Ovary (tissue), 9 donors: ENCODE measurements around the gene PCDHB2. TPM values are rescaled to one million over a fixed set of nuclear protein-coding genes. Genes with fewer than 3 reads are reported as not detected.
"Not testable (repeated sequence)": the region's sequence is repeated elsewhere in the genome, so short reads cannot be mapped to it uniquely, and the experiment has no call there.

ENCODE experiments used
- DNase-seq, 5 donors: peaks; one replicate each; pipeline ENCODE4 v3.0.0-alpha.2; 2019 to 2020
- H3K27ac ChIP-seq, 2 donors: fragments of 200-600 bp; one replicate each; pipeline versions ENCODE4 v1.5.1 to v1.8.0; 2019 to 2022
- H3K27me3 ChIP-seq: fragments of 200-600 bp; one replicate; pipeline ENCODE4 v1.8.0; 2022
- H3K36me3 ChIP-seq: fragments of 200-600 bp; sonication (generic); one replicate; pipeline ENCODE4 v1.5.1; 2019
- H3K4me1 ChIP-seq: one replicate; pipeline ENCODE4 v1.8.1; 2013; ENCODE audit warnings: mild to moderate bottlenecking, moderate library complexity; ENCODE audit not compliant: insufficient read depth
- H3K4me3 ChIP-seq: fragments of 200-600 bp; sonication (generic); one replicate; pipeline ENCODE4 v1.5.1; 2017
- H3K9me3 ChIP-seq, 2 donors: fragments of 200-600 bp in 1 of 2; sonication (generic) in 1 of 2; one replicate each; pipeline versions ENCODE4 v1.5.1 to v1.8.1; 2013 to 2019; ENCODE audit warnings: mild to moderate bottlenecking in 1 of 2, moderate library complexity in 1 of 2
- CTCF ChIP-seq, 3 donors: fragments of 450-650 bp in 2 of 3; fragments of 200-600 bp in 1 of 3; IDR thresholded peaks; one replicate each; pipeline versions ENCODE4 v1.5.1 to v1.8.0; 2016 to 2022; ENCODE audit warnings: antibody characterized with exemption in 3 of 3, mild to moderate bottlenecking in 1 of 3
- EP300 ChIP-seq: sonication (generic); formaldehyde crosslinking; IDR thresholded peaks from one replicate; pipeline ENCODE4 v1.6.1; 2017; ENCODE audit warnings: antibody characterized with exemption
- POLR2A ChIP-seq: fragments of 450-650 bp; IDR thresholded peaks from one replicate; pipeline ENCODE4 v1.6.1; 2017; ENCODE audit warnings: antibody characterized with exemption, mild to moderate bottlenecking, moderate library complexity
- WGBS, 3 donors: extraction: QIAGEN DNeasy Blood & Tissue Kit in 1 of 3; methylation state at CpG; one replicate each; pipeline versions ENCODE4 v1.1.5 to v1.1.7; 2013 to 2017; 5-methylcytosine and 5-hydroxymethylcytosine counted together
- intact Hi-C, 4 donors: fragments of 100-400 bp; cut with DNase I; formaldehyde crosslinking; loops; one replicate each; pipeline versions ENCODE4 v1.11.0 to v1.15.1; 2022 to 2023
- polyA plus RNA-seq, 2 donors: library from polyadenylated mRNA; stranded (reverse); fragments of 200-250 nt in 1 of 2; fragments of 350-450 nt in 1 of 2; fragmentation: Illumina TruSeq in 1 of 2; extraction: RNeasy Lipid Tissue Mini Kit (QIAGEN cat#74804) in 1 of 2; gene quantifications; one replicate each; pipeline ENCODE4 v1.2.3, GENCODE V29; 2013 to 2014
- total RNA-seq, 7 donors: library from RNA; depleted of rRNA in 2 of 7; stranded (reverse); fragments of >200 nt in 2 of 7; fragmentation: NEBNext Ultra II Directional in 3 of 7; extraction: Animal tissue kit (Norgen Biotek cat#: 25700) in 3 of 7; gene quantifications; one replicate each; pipeline versions ENCODE4 v1.1.0 to v1.2.4, GENCODE V29; 2016 to 2023
- donor health status: DM: no; HTN: no; CAD: no; lungs with moderate emphysema.
- donor health status: DM: no; HTN: no; CAD: no.
- donor health status: Bipolar disorder and iron deficiency.
- donor health status: DM: yes; HTN: yes; CAD: no.
- donor health status: DM: no; HTN: no; CAD: no.
- donor health status: DM: yes; HTN: yes; CAD: no.

The PCDHB2 gene
- total and polyA plus RNA-seq, 9 donors: 1.7 to 4.0 (median 3.3) TPM

DNA sequence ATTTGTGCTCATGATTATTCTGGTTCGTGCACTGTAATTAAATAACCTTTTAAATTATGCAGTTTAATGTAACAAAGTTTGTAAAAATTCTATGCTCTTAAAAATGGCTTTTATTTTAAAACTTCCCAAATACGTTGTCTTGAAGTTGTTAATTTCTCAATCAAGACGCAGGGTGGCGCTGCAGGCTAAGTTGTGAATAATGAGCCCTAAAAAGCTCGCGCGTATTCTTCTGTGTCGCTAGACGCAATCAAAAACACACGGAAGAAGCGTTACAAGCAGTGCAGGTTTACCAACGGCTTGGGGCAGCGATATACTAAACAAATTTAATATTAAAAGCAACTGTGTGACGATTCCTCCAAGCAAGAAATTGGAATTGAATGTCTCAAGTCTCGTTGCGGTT lies 27.1 kb downstream of the PCDHB2 start, which contains the start of gene PCDHB4:
TSS of gene PCDHB4 (plus strand) at position 256 of the 400 bp plus-strand sequence. CDS start 181 bp downstream, outside the sequence.
- Histone ChIP-seq H3K27me3 (no peaks in the 10 kb centered on the region), H3K27ac (peak within 1 kb of the TSS in 1 of 2 donors; percentile 42), H3K36me3 (no peaks in the 10 kb centered on the region), H3K9me3 (peaks cover 0 to 13% of the 10 kb centered on the region in 2 donors), H3K4me3 (peak within 1 kb of the TSS; percentile 18), H3K4me1 (no peaks in the 10 kb centered on the region)
- DNase-seq: peak; percentile 47 to 65 (median 58)
- TF ChIP-seq POLR2A (no peak), CTCF (IDR thresholded peaks at IDR 0.05) (peak in 2 of 3 donors; percentile 21 to 47)
- WGBS, 3 donors: 10 to 21% (median 17%) methylated on average over 16 of the region's 16 CpGs
- intact Hi-C loops: no loop called here

GRCh38 chr5:141121985-141122384 lies 27.6 kb downstream of the PCDHB2 start:
- H3K36me3 ChIP-seq: no peaks in the 10 kb centered on the region
- no peak for DNase-seq
- intact Hi-C loops: no loop called here
- WGBS, 3 donors: 22 to 46% (median 44%) methylated on average over 12 of the region's 12 CpGs
- TF ChIP-seq EP300 (no peak), CTCF (IDR thresholded peaks at IDR 0.05) (no peak), POLR2A (no peak)
- H3K27ac ChIP-seq: peak overlapping the region in 1 of 2 donors; percentile 42
- H3K9me3 ChIP-seq: peaks cover 0 to 13% of the 10 kb centered on the region in 2 donors
- H3K4me3 ChIP-seq: peak overlapping the region; percentile 18
- H3K4me1 ChIP-seq: no peaks in the 10 kb centered on the region
- no peaks in the 10 kb centered on the region for H3K27me3 ChIP-seq

DNA sequence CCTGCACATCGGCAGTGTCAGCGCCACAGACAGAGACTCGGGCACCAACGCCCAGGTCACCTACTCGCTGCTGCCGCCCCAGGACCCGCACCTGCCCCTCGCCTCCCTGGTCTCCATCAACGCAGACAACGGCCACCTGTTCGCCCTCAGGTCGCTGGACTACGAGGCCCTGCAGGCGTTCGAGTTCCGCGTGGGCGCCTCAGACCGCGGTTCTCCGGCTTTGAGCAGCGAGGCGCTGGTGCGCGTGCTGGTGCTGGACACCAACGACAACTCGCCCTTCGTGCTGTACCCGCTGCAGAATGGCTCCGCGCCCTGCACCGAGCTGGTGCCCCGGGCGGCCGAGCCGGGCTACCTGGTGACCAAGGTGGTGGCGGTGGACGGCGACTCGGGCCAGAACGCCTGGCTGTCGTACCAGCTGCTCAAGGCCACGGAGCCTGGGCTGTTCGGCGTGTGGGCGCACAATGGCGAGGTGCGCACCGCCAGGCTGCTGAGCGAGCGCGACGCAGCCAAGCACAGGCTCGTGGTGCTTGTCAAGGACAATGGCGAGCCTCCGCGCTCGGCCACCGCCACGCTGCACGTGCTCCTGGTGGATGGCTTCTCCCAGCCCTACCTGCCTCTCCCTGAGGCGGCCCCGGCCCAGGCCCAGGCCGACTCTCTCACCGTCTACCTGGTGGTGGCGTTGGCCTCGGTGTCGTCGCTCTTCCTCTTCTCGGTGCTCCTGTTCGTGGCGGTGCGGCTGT lies 29.2 kb downstream of the PCDHB2 start:
- H3K4me1 ChIP-seq, intact Hi-C loops, DNase-seq, H3K27ac ChIP-seq, H3K27me3 ChIP-seq, H3K36me3 ChIP-seq, H3K4me3 ChIP-seq: not testable (repeated sequence)
- 26 to 35% (median 31%) methylated on average over 22 to 59 of the region's 73 CpGs for WGBS, 3 donors
- peaks cover 0 to 13% of the 10 kb centered on the region in 2 donors for H3K9me3 ChIP-seq

DNA sequence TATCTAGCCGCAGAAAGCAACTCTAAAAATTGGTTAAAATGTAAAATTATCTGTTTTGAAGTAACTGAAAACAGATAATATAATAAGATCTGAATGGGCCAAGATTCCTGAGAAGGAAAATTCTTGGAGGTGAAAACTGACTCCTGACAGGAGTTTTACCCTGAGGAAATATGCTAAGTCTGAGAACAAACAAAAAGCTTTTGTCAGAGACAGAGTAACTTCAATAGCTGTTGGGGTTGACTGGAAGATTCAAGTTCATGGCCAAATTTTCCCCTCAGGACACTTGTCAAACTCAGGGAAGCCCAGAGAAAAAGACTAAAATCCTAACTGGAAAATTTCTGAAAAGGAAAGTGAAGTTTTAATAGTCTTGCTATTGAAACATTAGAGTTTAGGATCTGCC lies 32.9 kb downstream of the PCDHB2 start:
- TF ChIP-seq EP300: no peak
- TF ChIP-seq POLR2A: no peak
- TF ChIP-seq CTCF (IDR thresholded peaks at IDR 0.05): no peak
- peaks cover 0 to 9% of the 10 kb centered on the region in 2 donors for H3K9me3 ChIP-seq
- no peak for DNase-seq
- no peak overlapping the region for H3K4me3 ChIP-seq
- intact Hi-C loops: no loop called here
- no peaks in the 10 kb centered on the region for H3K27me3 ChIP-seq
- no peak overlapping the region for H3K27ac ChIP-seq
- H3K36me3 ChIP-seq: no peaks in the 10 kb centered on the region
- H3K4me1 ChIP-seq: no peaks in the 10 kb centered on the region
- WGBS, 3 donors: 91 to 96% (median 93%) methylated on average over 1 of the region's 1 CpG

DNA sequence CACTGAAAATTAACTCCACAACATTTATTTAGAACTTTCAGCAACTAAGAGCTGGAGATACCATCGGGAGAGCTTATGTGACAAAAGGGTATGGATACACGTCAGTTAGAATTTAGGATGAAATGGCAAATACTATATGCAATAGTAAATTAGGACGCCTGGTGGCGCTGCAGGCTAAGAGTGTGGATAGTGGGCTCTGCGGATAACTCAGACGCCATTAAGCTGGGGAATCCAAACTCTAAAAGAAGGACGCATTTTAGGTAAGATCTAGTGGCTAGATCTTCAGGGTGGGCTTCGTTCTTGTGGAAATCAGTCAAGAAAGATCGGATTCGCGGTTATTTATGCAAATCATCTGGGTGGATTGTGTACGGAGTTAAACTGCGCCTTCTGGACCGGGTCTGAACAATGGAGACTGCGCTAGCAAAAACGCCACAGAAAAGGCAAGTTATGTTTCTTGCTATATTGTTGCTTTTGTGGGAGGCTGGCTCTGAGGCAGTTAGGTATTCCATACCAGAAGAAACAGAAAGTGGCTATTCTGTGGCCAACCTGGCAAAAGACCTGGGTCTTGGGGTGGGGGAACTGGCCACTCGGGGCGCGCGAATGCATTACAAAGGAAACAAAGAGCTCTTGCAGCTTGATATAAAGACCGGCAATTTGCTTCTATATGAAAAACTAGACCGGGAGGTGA lies 40.8 kb downstream of the PCDHB2 start, which contains the start of gene PCDHB5:
TSS of gene PCDHB5 (plus strand) at position 177 of the 688 bp plus-strand sequence. CDS start at position 406, 229 bp downstream.
- no peaks in the 10 kb centered on the region for H3K4me1 ChIP-seq
- TF ChIP-seq POLR2A: no peak
- TF ChIP-seq CTCF (IDR thresholded peaks at IDR 0.05): peak in 1 of 3 donors; percentile 28
- TF ChIP-seq EP300: no peak
- H3K27me3 ChIP-seq: no peaks in the 10 kb centered on the region
- DNase-seq: peak in 4 of 5 donors; percentile 20 to 45 (median 31)
- peaks cover 0 to 20% of the 10 kb centered on the region in 2 donors for H3K9me3 ChIP-seq
- no peaks in the 10 kb centered on the region for H3K36me3 ChIP-seq
- peak within 1 kb of the TSS; percentile 31 for H3K4me3 ChIP-seq
- no peak within 1 kb of the TSS for H3K27ac ChIP-seq
- intact Hi-C loops: no loop called here
- WGBS, 3 donors: 12 to 20% (median 18%) methylated on average over 22 of the region's 22 CpGs
